ENCODE measurements around the gene MMP24OS.

The MMP24OS gene

GRCh38 chr20:35298264-35298663 lies 20.3 kb upstream of the MMP24OS start:
- peaks cover 4% of the 10 kb centered on the region for H3K36me3 ChIP-seq (ENCODE audit: control insufficient read depth, insufficient read depth, low read length)
- H3K27me3 ChIP-seq (replicated peaks; ENCODE audit: control insufficient read depth, insufficient read depth, low read length) = no peaks in the 10 kb centered on the region
- no peak for TF ChIP-seq CTCF (IDR thresholded peaks at IDR 0.05; ENCODE audit: insufficient read depth, low read length, poor library complexity, severe bottlenecking)
- no peak for DNase-seq (ENCODE audit: extremely low read depth, insufficient read length)
- H3K4me3 ChIP-seq (replicated peaks; ENCODE audit: low read depth, low read length) = no peak overlapping the region

GRCh38 chr20:35297740-35298139 lies 19.8 kb upstream of the MMP24OS start:
- Histone ChIP-seq H3K4me3 (replicated peaks; ENCODE audit: low read depth, low read length) (no peak overlapping the region), H3K36me3 (ENCODE audit: control insufficient read depth, insufficient read depth, low read length) (no peaks in the 10 kb centered on the region), H3K27me3 (replicated peaks; ENCODE audit: control insufficient read depth, insufficient read depth, low read length) (no peaks in the 10 kb centered on the region)
- TF ChIP-seq CTCF (IDR thresholded peaks at IDR 0.05; ENCODE audit: insufficient read depth, low read length, poor library complexity, severe bottlenecking) = no peak
- no peak for DNase-seq (ENCODE audit: extremely low read depth, insufficient read length)

- H3K4me3 ChIP-seq (replicated peaks; ENCODE audit: low read depth, low read length) = no peak overlapping the region
- no peak for TF ChIP-seq CTCF (IDR thresholded peaks at IDR 0.05; ENCODE audit: insufficient read depth, low read length, poor library complexity, severe bottlenecking)
- DNase-seq (ENCODE audit: extremely low read depth, insufficient read length) = no peak
- no peaks in the 10 kb centered on the region for H3K27me3 ChIP-seq (replicated peaks; ENCODE audit: control insufficient read depth, insufficient read depth, low read length)
- no peaks in the 10 kb centered on the region for H3K36me3 ChIP-seq (ENCODE audit: control insufficient read depth, insufficient read depth, low read length)
These were observed 19.2 kb upstream of the MMP24OS start for GRCh38 chr20:35297155-35297554.

- Histone ChIP-seq H3K36me3 (ENCODE audit: control insufficient read depth, insufficient read depth, low read length) (no peaks in the 10 kb centered on the region), H3K4me3 (replicated peaks; ENCODE audit: low read depth, low read length) (no peak overlapping the region), H3K27me3 (replicated peaks; ENCODE audit: control insufficient read depth, insufficient read depth, low read length) (no peaks in the 10 kb centered on the region)
- DNase-seq (ENCODE audit: extremely low read depth, insufficient read length) = no peak
- no peak for TF ChIP-seq CTCF (IDR thresholded peaks at IDR 0.05; ENCODE audit: insufficient read depth, low read length, poor library complexity, severe bottlenecking)
These were observed 18.2 kb upstream of the MMP24OS start for GRCh38 chr20:35296101-35296554.

GRCh38 chr20:35295674-35296073 lies 17.8 kb upstream of the MMP24OS start:
- TF ChIP-seq CTCF (IDR thresholded peaks at IDR 0.05; ENCODE audit: insufficient read depth, low read length, poor library complexity, severe bottlenecking) = no peak
- Histone ChIP-seq H3K27me3 (replicated peaks; ENCODE audit: control insufficient read depth, insufficient read depth, low read length) (no peaks in the 10 kb centered on the region), H3K4me3 (replicated peaks; ENCODE audit: low read depth, low read length) (no peak overlapping the region), H3K36me3 (ENCODE audit: control insufficient read depth, insufficient read depth, low read length) (no peaks in the 10 kb centered on the region)
- DNase-seq (ENCODE audit: extremely low read depth, insufficient read length) = no peak

- H3K4me3 ChIP-seq (replicated peaks; ENCODE audit: low read depth, low read length) = no peak overlapping the region
- no peak for TF ChIP-seq CTCF (IDR thresholded peaks at IDR 0.05; ENCODE audit: insufficient read depth, low read length, poor library complexity, severe bottlenecking)
- no peak for DNase-seq (ENCODE audit: extremely low read depth, insufficient read length)
- no peaks in the 10 kb centered on the region for H3K27me3 ChIP-seq (replicated peaks; ENCODE audit: control insufficient read depth, insufficient read depth, low read length)
- no peaks in the 10 kb centered on the region for H3K36me3 ChIP-seq (ENCODE audit: control insufficient read depth, insufficient read depth, low read length)
These were observed 17.1 kb upstream of the MMP24OS start for GRCh38 chr20:35295058-35295457.

Data from GM06990 (cell line).